ENCODE data around the gene TMEM50B.
A peak's percentile ranks its signal among the peaks of the same experiment; 100 is the strongest.
"Not testable (repeated sequence)": the region's sequence is repeated elsewhere in the genome, so short reads cannot be mapped to it uniquely, and the experiment has no call there.

The TMEM50B gene

DNA sequence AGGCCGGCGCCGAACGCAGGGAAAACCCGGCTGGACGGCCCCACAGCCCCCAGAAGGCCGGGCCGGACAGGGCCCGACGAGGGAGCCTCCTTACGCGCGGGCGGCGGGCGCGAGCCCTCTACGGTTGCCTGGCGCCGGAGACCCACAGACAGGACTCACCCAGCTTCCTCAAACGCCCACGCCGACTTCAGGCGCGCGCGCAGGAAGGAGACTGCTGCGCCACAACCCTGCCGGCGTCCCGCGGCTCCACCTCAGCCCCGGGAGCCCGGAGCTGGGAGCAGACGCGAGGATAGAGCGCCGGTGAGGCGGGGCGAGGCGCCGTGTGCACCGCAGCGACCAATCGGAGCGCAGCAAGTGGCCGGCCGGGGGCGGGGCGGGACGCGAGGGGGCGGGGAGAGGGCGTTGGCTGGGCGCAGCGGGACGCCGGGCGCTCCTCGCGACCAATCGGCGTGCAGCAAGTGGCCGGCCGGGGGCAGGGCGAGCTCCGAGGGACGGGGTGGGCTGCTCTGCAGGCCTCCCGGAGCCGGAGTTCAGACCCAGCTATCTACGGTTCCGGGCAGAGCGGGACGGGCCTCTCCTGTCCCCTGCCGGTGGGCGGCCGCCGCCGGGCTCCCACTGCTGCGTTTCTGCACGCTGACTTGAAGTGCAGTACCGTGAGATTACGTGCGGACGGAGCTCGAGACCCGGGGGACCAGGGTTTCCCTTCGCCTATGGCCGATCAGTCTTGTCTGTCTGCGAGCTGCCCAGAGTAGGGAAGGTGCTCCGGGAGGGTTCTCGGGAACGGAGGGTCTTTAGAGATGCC lies at the start of gene TMEM50B:
Gene TMEM50B, minus strand, starts transcription at position 296 of the 802 bp plus-strand sequence. CDS start 11,089 bp downstream, outside the sequence.
- DNase-seq = peak; percentile 99

DNA sequence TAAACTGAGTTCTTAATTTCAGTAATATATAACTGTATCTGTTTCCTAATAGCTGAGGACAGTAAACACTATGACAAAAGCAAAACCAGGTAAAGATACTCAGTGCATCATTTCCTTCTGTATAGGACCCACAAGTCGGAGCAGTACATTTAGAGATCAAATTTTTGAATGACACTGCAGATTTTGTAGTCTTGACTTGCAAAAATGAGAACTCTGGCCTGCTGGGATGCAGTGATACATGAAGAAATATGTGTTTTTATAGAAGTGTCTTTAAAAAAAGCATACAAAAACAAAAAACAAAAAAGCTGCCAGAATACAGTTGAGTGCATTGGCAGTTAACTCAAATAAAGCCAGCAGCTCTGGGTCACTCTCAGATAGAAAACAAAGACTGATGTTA lies 43.2 kb upstream of the TMEM50B start:
- DNase-seq = no peak

DNA sequence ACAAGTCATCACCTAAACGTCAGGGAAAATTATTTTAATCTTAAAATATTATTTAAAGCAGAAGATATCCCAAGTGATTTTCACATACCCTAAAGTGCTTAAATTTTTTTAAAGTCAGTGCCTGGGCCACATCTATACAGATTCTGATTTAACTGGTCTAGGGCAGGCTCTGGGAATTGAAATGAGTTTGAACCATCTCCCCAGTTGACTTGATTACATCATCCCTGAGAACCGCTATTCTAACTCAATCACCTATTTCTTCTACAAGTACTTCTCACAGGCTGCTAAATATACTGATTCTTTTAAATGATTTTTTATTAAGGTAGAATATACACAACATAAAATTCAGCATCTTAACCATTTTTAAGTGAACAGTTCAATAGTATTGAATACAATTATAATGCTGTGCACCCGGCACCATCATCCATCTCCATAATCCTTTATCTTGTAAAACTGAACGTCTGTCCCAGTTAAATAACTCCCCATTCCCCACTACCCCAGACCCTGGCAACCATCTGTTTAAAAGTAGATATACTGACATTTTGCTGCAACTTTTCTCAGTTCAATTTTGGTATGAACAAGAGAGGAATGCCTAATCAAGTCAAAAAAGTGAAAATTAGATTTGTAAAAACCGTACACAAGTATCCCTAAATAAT lies 42.7 kb upstream of the TMEM50B start:
- no peak for DNase-seq

DNA sequence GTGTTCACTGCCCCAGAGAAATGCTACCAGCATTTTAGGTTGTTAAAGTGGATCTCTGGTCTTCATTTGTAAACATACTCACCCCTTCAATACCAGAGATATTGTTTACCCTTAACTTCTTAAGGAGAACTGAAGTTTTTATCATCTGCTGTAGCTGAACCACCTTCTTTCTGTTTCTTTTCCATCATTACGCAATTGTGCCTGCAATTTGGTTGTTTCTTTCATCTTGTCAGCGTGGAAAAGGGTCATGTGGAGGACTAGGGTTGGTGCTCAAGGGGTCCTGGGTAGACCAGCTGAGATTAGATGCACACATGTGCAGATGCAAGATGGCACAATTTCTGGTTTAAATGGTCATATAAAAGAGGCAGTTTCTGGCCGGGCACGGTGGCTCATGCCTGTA lies 39.1 kb upstream of the TMEM50B start:
- DNase-seq = no peak

DNA sequence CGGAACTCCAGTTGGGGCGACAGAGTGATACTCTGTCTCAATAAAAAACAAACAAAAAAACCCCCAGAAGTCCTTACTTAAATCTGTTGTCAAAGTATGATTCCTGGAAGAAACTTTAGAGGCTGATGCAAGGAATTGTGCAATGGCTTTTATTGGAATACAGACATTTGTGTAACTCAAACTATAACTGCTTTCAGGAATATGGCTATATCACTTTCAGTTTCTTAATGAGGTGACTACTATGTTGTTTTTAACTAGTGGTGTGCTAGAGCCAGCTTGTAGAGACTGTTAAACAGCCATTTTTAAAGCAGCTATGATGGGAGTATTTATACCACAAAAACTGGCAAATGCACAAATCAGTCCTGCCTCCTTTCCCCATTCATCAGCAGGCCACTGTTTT lies 34.5 kb upstream of the TMEM50B start:
- DNase-seq = no peak

DNA sequence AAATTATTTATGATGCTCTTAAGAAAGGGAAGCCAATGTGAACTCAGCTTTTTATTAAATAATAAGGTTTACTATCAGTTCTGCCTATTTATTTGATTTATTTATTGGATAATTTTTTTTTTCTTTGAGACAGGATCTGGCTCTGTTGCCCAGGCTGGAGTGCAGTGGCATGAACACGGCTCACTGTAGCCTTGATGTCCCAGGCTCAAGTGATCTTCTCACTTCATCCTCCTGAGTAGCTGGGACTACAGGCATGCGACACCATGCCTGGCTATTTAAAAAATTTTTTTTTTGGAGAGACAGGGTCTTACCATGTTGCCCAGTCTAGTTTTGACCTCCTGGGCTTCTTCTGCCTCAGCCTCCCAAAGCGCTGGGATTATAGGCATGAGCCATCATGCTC lies 32.7 kb upstream of the TMEM50B start:
- DNase-seq = no peak

DNA sequence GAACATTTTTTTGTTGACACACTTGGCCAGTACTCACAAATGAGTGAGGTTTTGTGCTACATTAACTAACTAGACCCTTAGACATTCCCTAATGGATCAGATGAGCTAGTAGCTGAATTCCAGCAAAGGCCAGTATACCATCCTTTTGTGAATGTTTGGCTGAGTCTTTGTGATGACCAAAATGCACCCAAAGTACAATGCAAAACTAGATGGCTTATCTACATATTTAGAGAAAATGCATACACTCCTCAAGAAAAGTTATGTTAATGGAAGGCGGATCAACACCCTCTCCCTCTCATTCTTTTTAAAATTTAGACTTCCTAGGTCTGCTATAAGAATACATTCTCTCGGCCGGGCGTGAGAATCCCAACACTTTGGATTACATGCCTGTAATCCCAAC lies 31.9 kb upstream of the TMEM50B start:
- DNase-seq = no peak

DNA sequence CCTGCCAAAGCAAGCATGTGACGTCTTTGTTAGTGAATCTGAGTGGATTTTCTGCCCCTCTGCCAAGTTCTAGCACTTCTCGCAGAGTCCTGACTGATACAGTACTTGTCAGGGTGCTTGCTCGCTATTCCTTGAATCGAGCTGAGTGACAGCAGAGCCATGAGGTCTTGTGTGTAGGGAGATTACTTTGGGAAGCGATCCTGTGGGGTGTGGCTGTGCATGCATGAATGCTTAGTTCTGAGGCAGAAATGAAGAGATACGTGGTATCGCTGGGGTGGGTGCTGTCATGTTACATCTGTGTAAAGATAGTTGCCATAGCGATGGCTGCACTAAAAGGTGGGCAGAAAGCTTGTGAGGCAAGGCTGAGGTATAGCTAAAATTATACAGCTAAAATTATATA lies 31.1 kb upstream of the TMEM50B start:
- DNase-seq = peak; percentile 24

DNA sequence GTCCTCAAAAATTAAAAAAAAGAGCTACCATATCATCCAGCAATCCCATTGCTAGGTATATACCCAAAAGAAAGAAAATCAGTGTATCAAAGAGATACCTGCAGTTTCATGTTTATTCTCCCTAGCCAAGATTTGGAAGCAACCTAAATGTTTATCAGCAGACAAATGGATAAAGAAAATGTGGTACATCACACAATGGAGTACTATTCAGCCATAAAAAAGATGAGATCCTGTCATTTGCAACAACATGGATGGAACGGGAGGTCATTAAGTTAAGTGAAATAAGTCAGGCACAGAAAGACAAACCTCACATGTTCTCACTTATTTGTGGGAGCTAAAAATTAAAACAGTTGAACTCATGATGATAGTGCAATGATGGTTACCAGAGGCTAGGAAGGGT lies 27.2 kb upstream of the TMEM50B start:
- DNase-seq = not testable (repeated sequence)

DNA sequence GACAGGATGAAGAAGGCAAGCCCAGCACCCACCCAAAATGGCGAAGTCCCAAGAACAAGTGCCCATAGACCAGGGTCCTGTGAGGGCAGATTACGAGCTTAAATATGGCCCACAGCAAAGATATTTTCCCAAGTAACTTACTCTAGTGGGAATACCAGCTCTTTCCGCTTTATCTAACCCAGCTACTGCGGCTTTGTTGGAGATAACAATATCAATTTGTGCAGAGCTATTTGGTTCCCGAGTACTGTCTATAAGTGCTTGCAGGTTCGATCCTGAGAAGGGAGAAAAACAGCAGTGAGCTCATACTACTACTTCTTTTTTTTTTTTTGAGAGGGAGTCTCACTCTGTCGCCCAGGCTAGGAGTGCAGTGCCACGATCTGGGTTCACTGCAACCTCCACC lies 26.1 kb upstream of the TMEM50B start:
- no peak for DNase-seq

DNA sequence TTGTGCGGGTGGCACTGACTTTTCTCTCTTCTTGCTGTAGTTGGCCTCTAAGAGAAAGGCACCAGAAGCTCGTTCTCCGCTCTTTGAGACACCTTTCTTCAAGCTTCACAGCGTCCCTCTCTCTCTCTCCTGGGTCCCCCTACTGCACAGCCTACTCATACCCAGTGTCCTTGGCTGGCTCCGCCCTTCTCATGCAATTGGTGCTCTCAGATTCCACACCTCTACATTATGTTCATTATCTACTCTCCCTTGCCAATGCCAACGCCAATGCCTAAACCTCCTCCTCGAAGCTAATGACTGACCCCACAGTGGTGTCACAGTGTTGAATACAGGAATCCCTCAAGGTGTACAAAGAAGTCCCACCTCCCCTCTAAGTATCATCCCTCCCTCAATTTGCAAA lies 16.6 kb upstream of the TMEM50B start:
- DNase-seq = no peak

DNA sequence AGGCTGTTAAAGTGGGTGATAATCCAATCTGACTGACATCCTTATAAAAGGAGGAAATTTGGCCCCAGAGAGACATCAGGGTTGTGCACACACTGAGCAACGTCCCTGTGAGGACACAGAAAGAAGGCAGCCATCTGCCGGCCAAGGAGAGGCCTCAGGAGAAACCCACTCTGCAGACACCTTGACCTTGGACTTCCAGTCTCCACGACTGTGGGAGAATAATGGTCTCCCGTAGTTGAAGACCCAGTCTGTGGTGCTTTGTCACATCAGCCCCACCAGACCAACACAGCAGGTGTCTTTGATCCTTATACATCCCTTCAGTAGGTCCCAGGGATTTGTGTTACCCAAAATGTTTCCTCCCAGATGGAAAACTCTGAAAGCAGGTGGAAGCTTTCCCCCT lies 16.0 kb upstream of the TMEM50B start:
- DNase-seq = no peak

DNA sequence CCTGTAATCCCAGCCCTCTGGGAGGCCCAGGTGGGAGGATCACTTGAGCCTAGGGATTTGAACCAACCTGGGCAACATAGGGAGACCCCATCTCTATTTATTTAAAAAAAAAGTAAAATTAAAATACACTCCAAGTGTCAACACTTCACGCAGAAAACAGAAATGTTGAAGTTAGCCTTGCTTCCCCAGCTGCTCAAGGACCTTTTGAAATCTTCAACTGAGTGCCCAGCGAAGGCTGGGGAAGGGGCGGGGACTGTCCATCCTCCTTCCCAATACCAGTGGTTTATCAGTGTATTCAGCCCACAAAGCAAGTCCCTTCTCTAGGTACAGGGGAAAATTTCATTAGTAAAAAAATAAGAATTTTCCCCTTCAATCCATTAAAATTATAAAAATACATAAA lies 14.0 kb upstream of the TMEM50B start:
- no peak for DNase-seq

DNA sequence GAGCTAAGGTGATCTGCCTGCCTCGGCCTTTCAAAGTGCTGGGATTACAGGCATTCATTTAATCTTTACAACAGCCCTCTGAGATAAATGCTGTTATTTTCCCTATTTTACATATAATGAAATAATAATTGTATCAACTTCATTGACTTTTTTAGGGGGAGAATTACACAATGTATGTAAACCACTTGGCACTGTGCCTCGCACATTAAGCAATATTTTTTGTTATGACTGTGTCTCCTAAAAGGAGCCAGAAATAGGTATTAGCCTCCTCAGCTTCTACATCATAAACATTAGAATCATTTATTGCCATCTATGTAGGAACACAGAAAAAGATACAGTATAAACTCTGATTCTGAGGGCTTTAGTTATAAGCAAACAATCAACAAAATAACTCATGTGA lies 12.8 kb upstream of the TMEM50B start:
- DNase-seq = no peak

DNA sequence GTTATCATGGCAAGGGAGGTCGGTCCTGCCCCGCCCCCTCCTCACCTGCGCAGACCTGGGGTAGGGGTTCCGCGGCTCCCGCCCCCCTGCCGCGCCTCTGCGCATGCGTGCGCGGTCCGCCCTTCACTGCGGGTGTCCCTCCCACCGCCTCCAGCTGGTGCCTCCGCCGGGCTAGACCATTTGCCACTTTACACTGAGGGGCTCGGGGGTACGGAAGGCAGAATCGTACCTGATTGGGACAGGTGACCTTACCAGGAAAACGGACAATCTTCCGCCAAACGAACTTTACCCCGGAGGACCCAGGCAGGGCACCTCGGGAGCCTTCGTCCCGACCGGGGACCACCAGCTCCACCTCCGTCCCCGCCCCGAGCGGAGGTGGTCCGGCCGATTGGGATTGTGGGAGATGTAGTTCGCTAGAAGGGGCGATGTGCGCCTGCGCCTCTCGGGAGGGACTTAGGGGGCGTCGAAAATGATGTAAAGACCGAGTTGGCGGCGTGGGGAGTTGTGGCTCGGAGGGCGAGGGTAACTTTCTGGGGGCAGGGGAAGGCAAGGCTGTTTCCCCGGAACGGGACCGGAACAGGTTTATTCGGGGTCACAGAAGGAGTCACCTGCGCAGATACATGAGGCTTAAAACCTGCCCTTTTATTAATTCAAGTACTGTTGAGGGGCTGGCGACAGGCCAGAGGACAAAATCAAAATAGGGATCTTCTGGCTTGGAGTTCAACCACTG lies 11.8 kb upstream of the TMEM50B start, which contains the start of gene DNAJC28:
Gene DNAJC28, minus strand, starts transcription at position 344 of the 730 bp plus-strand sequence. CDS start 2,323 bp downstream, outside the sequence.
- DNase-seq = peak; percentile 96

DNA sequence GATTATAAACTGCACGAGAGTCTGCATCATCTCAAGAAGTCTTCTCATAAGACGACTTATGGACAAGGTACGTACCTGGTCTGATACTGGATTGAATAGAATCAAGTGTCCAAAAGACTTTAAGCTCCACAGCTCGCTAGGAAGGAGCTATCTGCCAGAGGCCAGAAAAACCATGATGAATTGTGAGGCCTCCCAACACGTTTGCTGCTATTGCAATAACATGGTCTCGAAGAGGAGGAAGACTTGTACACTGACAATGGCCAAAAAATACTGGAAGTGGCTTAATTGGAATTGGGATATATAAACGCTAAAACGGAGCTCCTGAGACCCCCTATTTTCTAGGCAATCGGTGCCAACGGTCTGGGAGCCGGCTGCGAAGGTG lies 11.2 kb upstream of the TMEM50B start:
- no peak for DNase-seq

DNA sequence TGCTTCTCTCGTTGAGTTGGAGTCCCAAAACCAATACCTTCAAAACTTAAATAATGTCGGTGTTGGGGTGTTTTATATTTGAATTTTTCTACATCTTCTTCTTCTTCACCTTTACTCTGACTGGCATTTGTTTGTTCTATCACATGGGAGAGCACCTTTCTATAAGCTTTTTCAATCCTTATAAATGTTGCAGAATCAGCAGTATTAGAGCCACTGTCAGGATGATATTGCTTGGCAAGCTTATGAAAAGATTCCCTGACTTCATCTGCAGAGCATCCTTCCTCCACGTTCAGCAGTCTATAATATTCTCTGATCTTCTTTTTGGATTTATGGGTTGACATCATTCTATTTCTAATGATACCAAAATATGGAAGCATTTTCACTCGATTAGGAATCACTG lies 9.2 kb upstream of the TMEM50B start:
- no peak for DNase-seq

DNA sequence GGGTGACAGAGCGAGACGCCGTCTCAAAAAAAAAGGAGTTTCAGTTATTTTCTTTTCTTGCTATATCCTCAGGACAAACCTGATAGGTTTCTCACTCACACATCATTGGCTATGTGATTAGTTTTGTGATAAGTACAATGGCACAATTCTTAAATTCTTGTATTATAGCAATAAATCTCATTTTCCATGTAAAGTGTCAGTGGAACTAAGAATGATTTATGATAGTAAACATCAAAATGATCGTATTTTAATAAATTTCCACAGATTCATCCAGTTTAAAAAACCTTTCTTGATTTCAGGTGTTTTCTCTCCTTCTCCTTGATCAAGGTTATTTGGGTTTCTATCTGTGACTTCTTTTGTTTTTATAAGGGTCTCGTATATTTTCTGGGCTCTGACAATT lies 8.2 kb upstream of the TMEM50B start:
- DNase-seq = no peak

DNA sequence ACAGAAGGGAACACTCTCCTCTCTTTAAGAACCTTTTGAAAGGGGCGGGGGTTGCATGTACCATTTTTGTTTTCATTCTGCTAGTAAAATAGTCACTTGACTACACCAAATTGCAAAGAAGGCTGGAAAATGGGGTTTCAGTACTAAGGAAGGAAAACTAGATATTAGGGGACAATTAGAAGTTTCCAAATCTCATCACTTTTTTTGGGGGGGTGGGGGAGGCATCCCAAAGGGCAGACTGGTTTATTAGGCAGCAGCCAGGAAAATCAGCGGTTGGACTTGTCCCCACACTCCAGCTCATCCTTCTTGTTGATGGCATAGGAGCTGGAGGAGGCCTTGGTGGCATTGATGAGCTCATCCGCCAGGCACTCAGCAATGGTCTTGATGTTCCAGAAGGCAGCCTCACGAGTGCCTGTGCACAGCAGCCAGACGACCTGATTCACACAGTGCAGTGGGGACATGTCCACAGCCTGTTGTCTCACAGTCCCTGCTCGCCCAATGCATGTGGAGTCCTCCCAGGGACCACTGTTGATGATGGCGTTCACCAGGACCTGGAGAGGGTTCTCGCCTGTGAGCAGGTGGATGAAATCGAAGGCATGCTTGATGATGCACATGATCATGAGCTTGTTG lies 1.7 kb upstream of the TMEM50B start:
- no peak for DNase-seq

DNA sequence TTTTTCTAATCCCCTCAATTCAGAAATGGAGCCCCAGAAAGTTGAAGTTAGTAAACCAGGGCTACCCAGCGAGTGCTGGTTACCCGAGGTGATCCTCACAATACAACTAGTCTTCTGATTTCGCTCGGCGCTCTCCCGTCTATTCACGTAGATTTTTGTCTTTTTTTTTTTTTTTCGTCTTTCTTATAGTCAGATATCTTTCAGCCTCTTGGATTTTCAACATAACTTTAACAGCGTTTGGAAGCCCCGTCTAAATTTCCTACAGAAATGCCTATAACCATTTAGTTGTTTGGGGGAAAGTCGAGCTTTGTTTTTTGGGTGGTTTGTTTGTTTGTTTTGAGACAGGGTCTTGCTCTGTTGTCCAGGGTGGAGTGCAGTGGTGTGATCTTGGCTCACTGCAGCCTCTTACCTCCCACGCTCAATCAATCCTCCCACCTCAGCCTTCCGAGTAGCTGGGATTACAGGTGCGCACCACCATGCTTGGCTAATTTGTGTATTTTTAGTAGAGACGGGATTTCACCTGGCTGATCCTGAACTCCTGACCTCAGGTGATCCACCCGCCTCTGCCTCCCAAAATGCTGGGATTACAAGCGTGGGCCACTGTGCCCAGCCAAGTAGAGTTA lies 818 bp upstream of the TMEM50B start:
- DNase-seq = no peak

DNA sequence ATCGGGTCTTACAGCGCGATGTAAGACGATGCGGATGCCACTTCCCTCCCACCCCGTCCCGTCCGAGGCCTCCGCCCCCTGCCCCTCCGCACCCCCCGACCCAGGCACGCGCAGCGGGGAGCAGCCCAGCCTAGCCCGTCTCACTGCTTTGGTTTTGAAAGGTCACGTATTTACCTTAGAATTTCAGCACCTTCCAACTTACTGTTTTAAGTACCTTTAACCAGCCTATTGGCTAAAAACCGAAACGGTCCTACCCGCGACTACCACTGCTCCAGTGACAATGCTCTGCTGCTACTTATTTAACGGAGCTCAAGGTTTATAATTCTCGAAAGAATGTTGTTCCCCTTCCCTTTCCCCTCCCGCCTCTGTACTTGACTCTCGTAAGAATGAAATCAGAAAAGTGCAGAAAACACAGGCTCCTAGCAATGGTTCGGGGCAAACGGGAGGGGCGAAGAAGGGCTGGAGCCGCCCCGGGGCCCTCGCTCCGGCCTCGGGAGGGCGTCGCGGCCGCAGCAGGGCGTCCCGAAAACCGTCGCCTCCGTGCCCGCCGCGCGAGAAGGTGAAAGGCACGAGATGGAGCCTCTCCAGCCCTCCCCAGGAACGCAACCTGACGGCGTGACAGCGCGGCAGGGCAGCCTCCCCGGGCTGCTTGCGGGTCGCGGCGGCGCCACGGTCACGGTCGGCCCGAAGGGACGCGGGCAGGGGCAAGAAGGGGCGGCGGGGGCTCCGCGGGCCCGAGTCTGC lies 667 bp downstream of the TMEM50B start:
- DNase-seq = peak; percentile 49

DNA sequence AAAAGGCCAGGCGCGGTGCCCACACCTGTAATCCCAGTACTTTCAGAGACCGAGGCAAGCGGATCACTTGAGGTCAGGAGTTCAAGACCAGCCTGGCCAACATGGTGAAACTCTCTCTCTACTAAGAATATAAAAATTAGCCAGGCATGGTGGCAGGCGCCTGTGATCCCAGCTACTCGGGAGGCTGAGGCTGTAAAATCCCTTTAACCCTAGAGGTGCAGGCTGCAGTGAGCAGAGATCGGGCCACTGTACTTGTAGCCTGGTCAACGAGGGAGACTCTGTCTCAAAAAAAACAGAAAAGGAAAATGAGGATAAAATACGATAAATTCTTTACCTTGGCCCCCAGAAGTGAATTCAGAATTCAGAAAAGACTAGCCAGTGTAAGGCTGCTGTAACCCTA lies 1.6 kb downstream of the TMEM50B start:
- no peak for DNase-seq

Data from femur (tissue), 1 donor.